UCSD-AML1 (cell line): ENCODE measurements around the gene EIF2B4.
"Not testable (repeated sequence)": the region's sequence is repeated elsewhere in the genome, so short reads cannot be mapped to it uniquely, and the experiment has no call there.

Source experiments
- DNase-seq: peaks from one replicate; lab custom pipeline; 2025; ENCODE audit not compliant: unreplicated experiment; lab: John Stamatoyannopoulos, UW

Gene EIF2B4

GRCh38 chr2:27350106-27350693 is 19.9 kb downstream of the EIF2B4 start:
- DNase-seq = no peak

GRCh38 chr2:27347641-27348040 is 22.5 kb downstream of the EIF2B4 start:
- DNase-seq = no peak

GRCh38 chr2:27336173-27336572 is 34.0 kb downstream of the EIF2B4 start:
- no peak for DNase-seq

GRCh38 chr2:27335311-27335710 is 34.8 kb downstream of the EIF2B4 start:
- DNase-seq = no peak

GRCh38 chr2:27324720-27325119 is 45.4 kb downstream of the EIF2B4 start:
- no peak for DNase-seq

DNA sequence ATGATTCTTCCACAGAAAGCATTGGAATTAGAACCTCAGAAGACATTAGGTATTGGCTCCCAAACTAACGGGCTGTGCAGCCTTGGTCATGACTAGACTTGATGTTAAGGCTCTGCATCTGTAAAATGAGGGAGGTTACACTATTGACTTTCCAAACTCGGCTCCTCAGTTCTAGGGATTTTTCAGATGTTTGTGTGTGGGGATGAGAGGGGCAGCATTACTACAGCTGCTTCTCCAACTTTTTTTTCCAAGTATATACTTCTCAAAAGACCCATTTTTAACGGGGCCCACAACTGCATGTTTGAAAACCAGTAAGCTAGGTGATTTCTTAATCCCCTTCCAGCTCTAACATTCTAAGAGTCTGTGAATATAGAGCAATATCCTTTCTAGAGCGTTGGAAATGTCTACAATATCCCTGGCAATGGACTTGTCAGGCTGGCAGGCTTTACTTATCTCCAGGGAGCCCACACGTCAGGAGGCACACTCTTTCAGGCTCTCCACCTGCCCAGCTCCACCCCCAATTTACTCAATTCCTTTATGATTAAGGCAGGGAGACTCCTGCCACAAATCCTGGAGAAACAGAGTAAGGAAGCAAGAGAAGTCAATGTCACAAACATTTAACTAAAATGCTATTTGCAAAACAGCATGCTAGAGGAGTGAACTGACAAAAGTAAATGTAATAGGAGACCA is 46.4 kb downstream of the EIF2B4 start:
- DNase-seq = no peak

GRCh38 chr2:27322766-27323595 is 47.2 kb downstream of the EIF2B4 start, which contains the start of gene MPV17:
MPV17 (minus strand) TSS chr2:27323097; CDS start chr2:27322517, 580 bp downstream.
- DNase-seq = peak; percentile 85

DNA sequence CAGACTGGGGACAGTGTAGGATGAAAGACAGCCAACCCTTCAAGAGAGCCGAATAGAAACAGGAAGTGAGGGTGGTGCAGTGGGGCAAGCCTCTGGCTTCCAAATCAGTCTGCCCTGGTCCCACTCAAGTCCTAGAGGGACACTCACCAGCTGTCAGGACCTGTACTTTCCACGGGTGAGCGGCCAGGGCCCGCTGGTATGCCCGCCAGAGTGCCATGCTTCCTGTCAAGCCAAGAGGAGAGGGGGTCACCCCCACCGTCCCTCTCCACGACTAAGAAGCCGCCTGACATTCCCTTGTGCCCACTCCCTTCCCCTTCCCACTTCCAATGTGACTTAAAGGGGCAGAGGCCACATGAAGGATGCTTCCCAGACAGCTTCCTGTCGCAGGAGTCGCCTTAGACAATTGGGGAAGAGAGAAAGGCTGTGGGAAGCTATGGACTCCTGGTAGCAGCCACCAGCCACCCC is 47.8 kb downstream of the EIF2B4 start:
- no peak for DNase-seq

DNA sequence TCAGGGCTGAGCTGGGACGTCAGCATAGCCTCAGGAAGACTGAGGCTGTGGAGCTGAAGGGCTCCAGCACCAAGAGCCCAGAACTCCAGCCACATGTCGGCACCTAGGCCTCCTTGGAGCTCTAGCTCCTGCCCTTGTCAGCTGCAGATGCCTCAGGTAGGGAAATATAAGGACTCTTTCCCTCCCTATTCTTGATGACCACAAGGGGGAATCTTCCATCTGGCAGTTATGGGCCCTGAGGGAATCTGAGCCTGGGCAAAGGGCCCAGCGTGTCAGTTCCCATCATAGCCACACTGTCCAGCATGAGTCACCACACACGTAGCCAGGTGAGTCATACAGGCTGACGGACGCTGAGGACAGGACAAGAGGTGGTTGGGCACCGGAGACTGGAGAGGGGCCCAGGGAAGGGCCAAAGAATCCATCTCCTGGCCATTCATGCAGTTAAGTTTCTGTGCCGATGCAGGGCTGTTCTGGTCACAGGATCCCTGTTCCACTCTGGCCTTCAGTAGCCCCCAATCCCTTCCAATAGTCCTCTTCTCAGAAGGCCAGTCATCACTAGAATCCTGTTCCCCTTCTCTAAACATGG is 49.1 kb downstream of the EIF2B4 start:
- DNase-seq = no peak

- DNase-seq = not testable (repeated sequence)
Observed at GRCh38 chr2:27319839-27320238, 50.3 kb downstream of the EIF2B4 start.

- no peak for DNase-seq
Observed at GRCh38 chr2:27316655-27317412, 53.3 kb downstream of the EIF2B4 start.

DNA sequence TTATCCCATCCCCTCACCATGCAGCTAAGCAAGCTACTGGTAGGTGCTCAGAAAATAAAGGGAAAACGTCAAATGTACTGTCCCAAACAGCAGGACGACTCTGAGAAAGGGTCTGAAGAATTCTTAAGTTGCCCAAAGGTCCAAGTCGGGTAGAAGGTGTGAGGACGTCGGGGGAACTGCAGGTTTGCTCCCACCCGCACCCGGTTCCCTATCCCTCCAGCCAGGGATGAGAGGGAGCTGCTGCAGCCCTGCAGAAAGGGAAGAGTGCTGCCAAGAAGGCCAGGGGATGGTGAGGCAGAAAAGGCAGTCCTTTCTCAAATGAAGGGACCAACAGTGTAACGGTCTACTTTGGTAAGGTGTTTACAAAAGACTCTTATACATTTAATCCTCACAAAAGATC is 55.0 kb downstream of the EIF2B4 start:
- DNase-seq = no peak

GRCh38 chr2:27314709-27315108 is 55.4 kb downstream of the EIF2B4 start:
- no peak for DNase-seq
